Loucy (cell line): Measurements from ENCODE around the gene VCX3B.

Experiments
- EZH2phosphoT487 ChIP-seq: fragments of 200-600 bp; IDR thresholded peaks from 2 replicates; pipeline ENCODE4 v1.6.1; 2018; ENCODE audit warnings: antibody characterized with exemption, mild to moderate bottlenecking, moderate library complexity, borderline replicate concordance
- TF ChIP-seq, protein P1 (sequence below): fragments of 200-600 bp; sonication (generic); conservative IDR thresholded peaks from 2 replicates; pipeline ENCODE4 v1.5.1; 2014; ENCODE audit warnings: mild to moderate bottlenecking, antibody characterized with exemption, low read length

DNA sequence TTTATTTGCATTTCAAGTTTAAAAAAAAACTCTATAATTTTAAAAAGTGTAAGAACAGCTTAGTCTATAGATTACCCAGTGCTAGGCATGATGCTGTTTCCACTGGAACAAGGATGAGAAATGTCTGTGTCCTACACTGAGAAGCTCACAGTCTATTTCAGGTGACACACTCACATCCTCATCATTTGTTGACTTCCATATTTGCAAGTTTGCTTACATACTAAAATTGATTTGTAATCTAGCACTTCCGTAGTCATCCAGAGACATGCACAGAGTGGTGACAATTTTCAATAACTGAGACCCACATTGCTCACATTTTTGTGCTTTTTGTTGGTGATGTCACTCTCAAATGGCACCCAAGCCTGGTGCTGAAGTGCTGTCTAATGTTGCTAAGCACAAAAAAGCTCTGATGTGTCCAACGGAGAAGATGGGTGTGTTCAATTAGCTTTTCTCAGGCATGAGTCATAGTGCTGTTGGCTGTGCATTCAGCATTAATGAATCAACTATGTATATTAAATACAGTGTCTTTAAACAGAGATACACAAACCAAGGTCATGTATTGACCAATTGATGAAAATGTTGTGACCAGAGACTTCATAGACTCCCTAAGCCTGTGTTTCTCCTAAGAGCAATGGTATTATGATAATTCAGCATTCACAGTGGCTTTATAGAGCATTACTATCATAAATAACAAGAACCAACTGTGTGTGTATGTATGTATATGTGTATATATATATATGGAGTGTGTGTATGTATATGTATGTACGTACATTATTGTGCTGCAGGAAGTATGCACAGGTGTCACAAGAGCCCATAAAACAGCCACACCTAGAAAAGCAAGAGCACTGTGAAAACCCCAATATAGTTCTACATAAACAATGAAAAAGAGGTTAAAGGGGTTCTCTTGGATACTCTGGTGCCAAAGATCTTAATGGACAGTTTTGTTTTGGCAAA is 31.2 kb upstream of the VCX3B start:
- TF ChIP-seq, protein P1, sequence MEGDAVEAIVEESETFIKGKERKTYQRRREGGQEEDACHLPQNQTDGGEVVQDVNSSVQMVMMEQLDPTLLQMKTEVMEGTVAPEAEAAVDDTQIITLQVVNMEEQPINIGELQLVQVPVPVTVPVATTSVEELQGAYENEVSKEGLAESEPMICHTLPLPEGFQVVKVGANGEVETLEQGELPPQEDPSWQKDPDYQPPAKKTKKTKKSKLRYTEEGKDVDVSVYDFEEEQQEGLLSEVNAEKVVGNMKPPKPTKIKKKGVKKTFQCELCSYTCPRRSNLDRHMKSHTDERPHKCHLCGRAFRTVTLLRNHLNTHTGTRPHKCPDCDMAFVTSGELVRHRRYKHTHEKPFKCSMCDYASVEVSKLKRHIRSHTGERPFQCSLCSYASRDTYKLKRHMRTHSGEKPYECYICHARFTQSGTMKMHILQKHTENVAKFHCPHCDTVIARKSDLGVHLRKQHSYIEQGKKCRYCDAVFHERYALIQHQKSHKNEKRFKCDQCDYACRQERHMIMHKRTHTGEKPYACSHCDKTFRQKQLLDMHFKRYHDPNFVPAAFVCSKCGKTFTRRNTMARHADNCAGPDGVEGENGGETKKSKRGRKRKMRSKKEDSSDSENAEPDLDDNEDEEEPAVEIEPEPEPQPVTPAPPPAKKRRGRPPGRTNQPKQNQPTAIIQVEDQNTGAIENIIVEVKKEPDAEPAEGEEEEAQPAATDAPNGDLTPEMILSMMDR, result no peak
- no peak for TF ChIP-seq EZH2phosphoT487
